Mucosa of stomach (tissue), 1 donor: Measurements from ENCODE around the gene SOCS7.
A peak's percentile ranks its signal among the peaks of the same experiment; 100 is the strongest.
"Not testable (repeated sequence)": the region's sequence is repeated elsewhere in the genome, so short reads cannot be mapped to it uniquely, and the experiment has no call there.

ENCODE experiments used
- H3K27me3 ChIP-seq: one replicate; pipeline ENCODE4 v1.7.0; 2013; ENCODE audit warnings: mild to moderate bottlenecking, low read length; ENCODE audit not compliant: control insufficient read depth, insufficient read depth
- H3K36me3 ChIP-seq: one replicate; pipeline ENCODE4 v1.7.0; 2013; ENCODE audit warnings: low read length; ENCODE audit not compliant: control insufficient read depth, insufficient read depth
- H3K4me1 ChIP-seq: one replicate; pipeline ENCODE4 v1.7.0; 2013; ENCODE audit warnings: mild to moderate bottlenecking, low read length; ENCODE audit not compliant: control insufficient read depth, insufficient read depth
- H3K4me3 ChIP-seq: one replicate; pipeline ENCODE4 v1.7.0; 2013; ENCODE audit warnings: low read length
- H3K9ac ChIP-seq: one replicate; pipeline ENCODE4 v1.7.0; 2013; ENCODE audit warnings: mild to moderate bottlenecking, low read length, moderate library complexity
- H3K9me3 ChIP-seq: one replicate; pipeline ENCODE4 v1.7.0; 2013; ENCODE audit warnings: mild to moderate bottlenecking, low read length, moderate library complexity; ENCODE audit not compliant: control insufficient read depth
- donor health status: Pancreatic carcinoma.

The SOCS7 gene

GRCh38 chr17:38428643-38429371 is 77.2 kb downstream of the SOCS7 start:
- Histone ChIP-seq H3K4me3 (peak overlapping the region; percentile 12), H3K9me3 (no peaks in the 10 kb centered on the region), H3K27me3 (peaks cover 14% of the 10 kb centered on the region), H3K9ac (peak overlapping the region; percentile 42), H3K36me3 (no peaks in the 10 kb centered on the region), H3K4me1 (peaks cover 8% of the 10 kb centered on the region)

- no peak overlapping the region for H3K4me3 ChIP-seq
- peaks cover 8% of the 10 kb centered on the region for H3K4me1 ChIP-seq
- no peaks in the 10 kb centered on the region for H3K36me3 ChIP-seq
- H3K9ac ChIP-seq, result peak overlapping the region; percentile 18
- no peaks in the 10 kb centered on the region for H3K9me3 ChIP-seq
- H3K27me3 ChIP-seq, result peaks cover 14% of the 10 kb centered on the region
Observed at GRCh38 chr17:38429476-38430100, 77.9 kb downstream of the SOCS7 start.

GRCh38 chr17:38430316-38430715 is 78.7 kb downstream of the SOCS7 start:
- Histone ChIP-seq H3K36me3 (no peaks in the 10 kb centered on the region), H3K9me3 (no peaks in the 10 kb centered on the region), H3K4me1 (peaks cover 8% of the 10 kb centered on the region), H3K4me3 (no peak overlapping the region), H3K27me3 (peaks cover 10% of the 10 kb centered on the region), H3K9ac (no peak overlapping the region)

GRCh38 chr17:38430822-38431221 is 79.2 kb downstream of the SOCS7 start:
- no peak overlapping the region for H3K4me3 ChIP-seq
- H3K4me1 ChIP-seq, result peaks cover 8% of the 10 kb centered on the region
- peaks cover 10% of the 10 kb centered on the region for H3K27me3 ChIP-seq
- no peak overlapping the region for H3K9ac ChIP-seq
- H3K9me3 ChIP-seq, result no peaks in the 10 kb centered on the region
- no peaks in the 10 kb centered on the region for H3K36me3 ChIP-seq

- no peaks in the 10 kb centered on the region for H3K36me3 ChIP-seq
- peaks cover 8% of the 10 kb centered on the region for H3K4me1 ChIP-seq
- no peak overlapping the region for H3K9ac ChIP-seq
- H3K9me3 ChIP-seq, result no peaks in the 10 kb centered on the region
- H3K4me3 ChIP-seq, result no peak overlapping the region
- peaks cover 10% of the 10 kb centered on the region for H3K27me3 ChIP-seq
Observed at GRCh38 chr17:38431346-38432145, 79.9 kb downstream of the SOCS7 start.

- no peaks in the 10 kb centered on the region for H3K36me3 ChIP-seq
- H3K4me1 ChIP-seq, result no peaks in the 10 kb centered on the region
- no peak overlapping the region for H3K4me3 ChIP-seq
- no peaks in the 10 kb centered on the region for H3K27me3 ChIP-seq
- no peaks in the 10 kb centered on the region for H3K9me3 ChIP-seq
- H3K9ac ChIP-seq, result no peak overlapping the region
Observed at GRCh38 chr17:38434178-38434665, 82.6 kb downstream of the SOCS7 start.

GRCh38 chr17:38435795-38436194 is 84.2 kb downstream of the SOCS7 start:
- H3K4me3 ChIP-seq, result no peak overlapping the region
- no peaks in the 10 kb centered on the region for H3K27me3 ChIP-seq
- no peak overlapping the region for H3K9ac ChIP-seq
- H3K9me3 ChIP-seq, result no peaks in the 10 kb centered on the region
- H3K36me3 ChIP-seq, result no peaks in the 10 kb centered on the region
- H3K4me1 ChIP-seq, result no peaks in the 10 kb centered on the region

- Histone ChIP-seq H3K27me3 (peaks cover under 1% of the 10 kb centered on the region), H3K4me3 (no peak overlapping the region), H3K4me1 (no peaks in the 10 kb centered on the region), H3K36me3 (no peaks in the 10 kb centered on the region), H3K9me3 (no peaks in the 10 kb centered on the region), H3K9ac (no peak overlapping the region)
Observed at GRCh38 chr17:38436386-38436785, 84.7 kb downstream of the SOCS7 start.

GRCh38 chr17:38437313-38437712 is 85.7 kb downstream of the SOCS7 start:
- H3K27me3 ChIP-seq, H3K36me3 ChIP-seq, H3K9ac ChIP-seq, H3K9me3 ChIP-seq, H3K4me1 ChIP-seq, H3K4me3 ChIP-seq: not testable (repeated sequence)

GRCh38 chr17:38439436-38439835 is 87.8 kb downstream of the SOCS7 start:
- H3K27me3 ChIP-seq, result peaks cover 13% of the 10 kb centered on the region
- no peaks in the 10 kb centered on the region for H3K4me1 ChIP-seq
- no peak overlapping the region for H3K9ac ChIP-seq
- no peak overlapping the region for H3K4me3 ChIP-seq
- H3K9me3 ChIP-seq, result no peaks in the 10 kb centered on the region
- no peaks in the 10 kb centered on the region for H3K36me3 ChIP-seq

- Histone ChIP-seq H3K4me1 (no peaks in the 10 kb centered on the region), H3K27me3 (peaks cover 14% of the 10 kb centered on the region), H3K36me3 (no peaks in the 10 kb centered on the region), H3K9me3 (no peaks in the 10 kb centered on the region), H3K9ac (no peak overlapping the region), H3K4me3 (no peak overlapping the region)
Observed at GRCh38 chr17:38440614-38441397, 89.2 kb downstream of the SOCS7 start.
